NCI-H82 (cell line): ENCODE results near the gene YBEY.
"Not testable (repeated sequence)": the region's sequence is repeated elsewhere in the genome, so short reads cannot be mapped to it uniquely, and the experiment has no call there.

Source experiments
- DNase-seq: peaks from one replicate; lab custom pipeline; 2025; lab: John Stamatoyannopoulos, UW

YBEY gene

GRCh38 chr21:46304437-46304836, 18.3 kb downstream of the YBEY start:
- DNase-seq, result no peak

- DNase-seq, result no peak
Measured at GRCh38 chr21:46304955-46305354, 18.8 kb downstream of the YBEY start.

- DNase-seq, result no peak
Measured at GRCh38 chr21:46307625-46308024, 21.5 kb downstream of the YBEY start.

GRCh38 chr21:46308431-46308830, 22.3 kb downstream of the YBEY start:
- peak; percentile 42 for DNase-seq

GRCh38 chr21:46310260-46310659, 24.1 kb downstream of the YBEY start:
- not testable (repeated sequence) for DNase-seq

- DNase-seq, result no peak
Measured at GRCh38 chr21:46311568-46311967, 25.4 kb downstream of the YBEY start.

GRCh38 chr21:46312949-46313348, 26.8 kb downstream of the YBEY start:
- DNase-seq, result no peak

- DNase-seq, result no peak
Measured at GRCh38 chr21:46314441-46315020, 28.4 kb downstream of the YBEY start.

GRCh38 chr21:46316708-46317324, 30.7 kb downstream of the YBEY start:
- no peak for DNase-seq

GRCh38 chr21:46317710-46318463, 31.7 kb downstream of the YBEY start:
- no peak for DNase-seq

- DNase-seq, result no peak
Measured at GRCh38 chr21:46318464-46318845, 32.3 kb downstream of the YBEY start.

GRCh38 chr21:46319186-46319585, 33.0 kb downstream of the YBEY start:
- DNase-seq, result no peak

GRCh38 chr21:46320331-46320801, 34.2 kb downstream of the YBEY start:
- DNase-seq, result no peak

GRCh38 chr21:46322351-46323226, 36.4 kb downstream of the YBEY start:
- DNase-seq, result no peak

GRCh38 chr21:46323227-46323709, 37.1 kb downstream of the YBEY start:
- peak; percentile 49 for DNase-seq

- peak; percentile 99 for DNase-seq
Measured at GRCh38 chr21:46323710-46324389, 37.7 kb downstream of the YBEY start, which contains the start of the genes C21orf58 and PCNT. Gene C21orf58 (minus strand): TSS chr21:46323870. CDS start chr21:46322738, 1,132 bp downstream. Gene PCNT (plus strand): TSS chr21:46324156. CDS start chr21:46324229, 73 bp downstream.

GRCh38 chr21:46324390-46325072, 38.4 kb downstream of the YBEY start:
- DNase-seq, result peak; percentile 89

GRCh38 chr21:46325073-46325912, 39.2 kb downstream of the YBEY start:
- peak; percentile 83 for DNase-seq

- peak; percentile 42 for DNase-seq
Measured at GRCh38 chr21:46326110-46326703, 40.1 kb downstream of the YBEY start.
